ENCODE data around the gene LY6G6C. TPM values are rescaled to one million over a fixed set of nuclear protein-coding genes. Genes with fewer than 3 reads are reported as not detected.
A peak's percentile ranks its signal among the peaks of the same experiment; 100 is the strongest.

Gene LY6G6C
- total RNA-seq, 1 donor from 2014 or later = not detected

GRCh38 chr6:31742894-31743293, 21.3 kb upstream of the LY6G6C start:
- H3K4me3 ChIP-seq (ENCODE audit: low read length in 3 of 3) = no peak overlapping the region

GRCh38 chr6:31741815-31742214, 20.3 kb upstream of the LY6G6C start:
- no peak overlapping the region for H3K9ac ChIP-seq (ENCODE audit: low read depth in 1 of 3, low read length in 3 of 3)
- H3K27me3 ChIP-seq (ENCODE audit: control insufficient read depth in 3 of 3, insufficient read depth in 3 of 3, low read length in 3 of 3) = no peaks in the 10 kb centered on the region
- H3K9me3 ChIP-seq (ENCODE audit: control insufficient read depth in 3 of 3, low read length in 3 of 3) = no peaks in the 10 kb centered on the region
- H3K27ac ChIP-seq (ENCODE audit: low read depth, low read length) = no peak overlapping the region
- H3K4me1 ChIP-seq (ENCODE audit: control insufficient read depth in 3 of 3, insufficient read depth in 3 of 3, low read length in 3 of 3) = peaks cover 20 to 25% (median 23%) of the 10 kb centered on the region in 3 donors
- no peak overlapping the region for H3K4me3 ChIP-seq (ENCODE audit: low read length in 3 of 3)
- H3K36me3 ChIP-seq (ENCODE audit: control insufficient read depth in 3 of 3, insufficient read depth in 3 of 3, low read length in 3 of 3) = peaks cover 0 to 3% (median 0%) of the 10 kb centered on the region in 3 donors

More at GRCh38 chr6:31742894-31743293, 21.3 kb upstream of the LY6G6C start:
- Histone ChIP-seq H3K9me3 (ENCODE audit: control insufficient read depth in 3 of 3, low read length in 3 of 3) (no peaks in the 10 kb centered on the region), H3K4me1 (ENCODE audit: control insufficient read depth in 3 of 3, insufficient read depth in 3 of 3, low read length in 3 of 3) (peaks cover 19 to 22% (median 20%) of the 10 kb centered on the region in 3 donors), H3K9ac (ENCODE audit: low read depth in 1 of 3, low read length in 3 of 3) (no peak overlapping the region), H3K27me3 (ENCODE audit: control insufficient read depth in 3 of 3, insufficient read depth in 3 of 3, low read length in 3 of 3) (no peaks in the 10 kb centered on the region), H3K27ac (ENCODE audit: low read depth, low read length) (no peak overlapping the region), H3K36me3 (ENCODE audit: control insufficient read depth in 3 of 3, insufficient read depth in 3 of 3, low read length in 3 of 3) (peaks cover 0 to 3% (median 2%) of the 10 kb centered on the region in 3 donors)

- H3K36me3 ChIP-seq (ENCODE audit: control insufficient read depth in 3 of 3, insufficient read depth in 3 of 3, low read length in 3 of 3) = peaks cover 0 to 3% (median 0%) of the 10 kb centered on the region in 3 donors
- H3K27ac ChIP-seq (ENCODE audit: low read depth, low read length) = peak overlapping the region; percentile 47
- H3K4me3 ChIP-seq (ENCODE audit: low read length in 3 of 3) = peak overlapping the region; percentile 88 to 94 (median 93)
- H3K9ac ChIP-seq (ENCODE audit: low read depth in 1 of 3, low read length in 3 of 3) = peak overlapping the region; percentile 72 to 82 (median 74)
- peaks cover 0 to 7% (median 0%) of the 10 kb centered on the region in 3 donors for H3K27me3 ChIP-seq (ENCODE audit: control insufficient read depth in 3 of 3, insufficient read depth in 3 of 3, low read length in 3 of 3)
- peaks cover 20 to 33% (median 27%) of the 10 kb centered on the region in 3 donors for H3K4me1 ChIP-seq (ENCODE audit: control insufficient read depth in 3 of 3, insufficient read depth in 3 of 3, low read length in 3 of 3)
- H3K9me3 ChIP-seq (ENCODE audit: control insufficient read depth in 3 of 3, low read length in 3 of 3) = no peaks in the 10 kb centered on the region
Observed at GRCh38 chr6:31740397-31741223, 19.1 kb upstream of the LY6G6C start.

- Histone ChIP-seq H3K27me3 (ENCODE audit: control insufficient read depth in 3 of 3, insufficient read depth in 3 of 3, low read length in 3 of 3) (peaks cover 0 to 14% (median 0%) of the 10 kb centered on the region in 3 donors), H3K27ac (ENCODE audit: low read depth, low read length) (peak within 1 kb of the TSS; percentile 47), H3K4me3 (ENCODE audit: low read length in 3 of 3) (peak within 1 kb of the TSS; percentile 88 to 94 (median 93)), H3K4me1 (ENCODE audit: control insufficient read depth in 3 of 3, insufficient read depth in 3 of 3, low read length in 3 of 3) (peaks cover 22 to 39% (median 31%) of the 10 kb centered on the region in 3 donors), H3K9me3 (ENCODE audit: control insufficient read depth in 3 of 3, low read length in 3 of 3) (no peaks in the 10 kb centered on the region), H3K9ac (ENCODE audit: low read depth in 1 of 3, low read length in 3 of 3) (peak within 1 kb of the TSS; percentile 72 to 82 (median 74)), H3K36me3 (ENCODE audit: control insufficient read depth in 3 of 3, insufficient read depth in 3 of 3, low read length in 3 of 3) (peaks cover 0 to 3% (median 0%) of the 10 kb centered on the region in 3 donors)
Observed at GRCh38 chr6:31739639-31740396, 18.3 kb upstream of the LY6G6C start, which contains the start of gene MSH5. Gene MSH5, plus strand, starts transcription at chr6:31740005. Its CDS starts 462 bp downstream, at chr6:31740467.

- Histone ChIP-seq H3K4me3 (ENCODE audit: low read length in 3 of 3) (no peak overlapping the region), H3K4me1 (ENCODE audit: control insufficient read depth in 3 of 3, insufficient read depth in 3 of 3, low read length in 3 of 3) (peaks cover 34 to 47% (median 41%) of the 10 kb centered on the region in 3 donors), H3K9me3 (ENCODE audit: control insufficient read depth in 3 of 3, low read length in 3 of 3) (no peaks in the 10 kb centered on the region), H3K27ac (ENCODE audit: low read depth, low read length) (peak overlapping the region; percentile 81), H3K36me3 (ENCODE audit: control insufficient read depth in 3 of 3, insufficient read depth in 3 of 3, low read length in 3 of 3) (peaks cover 0 to 11% (median 4%) of the 10 kb centered on the region in 3 donors), H3K9ac (ENCODE audit: low read depth in 1 of 3, low read length in 3 of 3) (peak overlapping the region in 2 of 3 donors; percentile 16 to 17), H3K27me3 (ENCODE audit: control insufficient read depth in 3 of 3, insufficient read depth in 3 of 3, low read length in 3 of 3) (peaks cover 0 to 14% (median 0%) of the 10 kb centered on the region in 3 donors)
Observed at GRCh38 chr6:31737991-31738979, 16.7 kb upstream of the LY6G6C start.

- H3K9ac ChIP-seq (ENCODE audit: low read depth in 1 of 3, low read length in 3 of 3) = no peak overlapping the region
- peak overlapping the region; percentile 81 for H3K27ac ChIP-seq (ENCODE audit: low read depth, low read length)
- H3K4me3 ChIP-seq (ENCODE audit: low read length in 3 of 3) = no peak overlapping the region
- peaks cover 0 to 14% (median 0%) of the 10 kb centered on the region in 3 donors for H3K27me3 ChIP-seq (ENCODE audit: control insufficient read depth in 3 of 3, insufficient read depth in 3 of 3, low read length in 3 of 3)
- no peaks in the 10 kb centered on the region for H3K9me3 ChIP-seq (ENCODE audit: control insufficient read depth in 3 of 3, low read length in 3 of 3)
- H3K4me1 ChIP-seq (ENCODE audit: control insufficient read depth in 3 of 3, insufficient read depth in 3 of 3, low read length in 3 of 3) = peaks cover 34 to 47% (median 41%) of the 10 kb centered on the region in 3 donors
- peaks cover 0 to 12% (median 8%) of the 10 kb centered on the region in 3 donors for H3K36me3 ChIP-seq (ENCODE audit: control insufficient read depth in 3 of 3, insufficient read depth in 3 of 3, low read length in 3 of 3)
Observed at GRCh38 chr6:31737315-31737990, 15.9 kb upstream of the LY6G6C start.

GRCh38 chr6:31736768-31737314, 15.3 kb upstream of the LY6G6C start:
- Histone ChIP-seq H3K27ac (ENCODE audit: low read depth, low read length) (peak overlapping the region; percentile 81), H3K4me1 (ENCODE audit: control insufficient read depth in 3 of 3, insufficient read depth in 3 of 3, low read length in 3 of 3) (peaks cover 34 to 47% (median 41%) of the 10 kb centered on the region in 3 donors), H3K9me3 (ENCODE audit: control insufficient read depth in 3 of 3, low read length in 3 of 3) (no peaks in the 10 kb centered on the region), H3K36me3 (ENCODE audit: control insufficient read depth in 3 of 3, insufficient read depth in 3 of 3, low read length in 3 of 3) (peaks cover 4 to 16% (median 14%) of the 10 kb centered on the region in 3 donors), H3K27me3 (ENCODE audit: control insufficient read depth in 3 of 3, insufficient read depth in 3 of 3, low read length in 3 of 3) (peaks cover 0 to 14% (median 0%) of the 10 kb centered on the region in 3 donors), H3K4me3 (ENCODE audit: low read length in 3 of 3) (peak overlapping the region; percentile 65 to 92 (median 79)), H3K9ac (ENCODE audit: low read depth in 1 of 3, low read length in 3 of 3) (peak overlapping the region; percentile 55 to 87 (median 73))

GRCh38 chr6:31736021-31736767, 14.6 kb upstream of the LY6G6C start, which contains the start of gene CLIC1:
Gene CLIC1, minus strand, starts transcription at chr6:31736530. Its CDS starts 230 bp downstream, at chr6:31736300.
- peaks cover 34 to 47% (median 41%) of the 10 kb centered on the region in 3 donors for H3K4me1 ChIP-seq (ENCODE audit: control insufficient read depth in 3 of 3, insufficient read depth in 3 of 3, low read length in 3 of 3)
- no peaks in the 10 kb centered on the region for H3K9me3 ChIP-seq (ENCODE audit: control insufficient read depth in 3 of 3, low read length in 3 of 3)

More at GRCh38 chr6:31736021-31736767, 14.6 kb upstream of the LY6G6C start, which contains the start of gene CLIC1:
- Histone ChIP-seq H3K27me3 (ENCODE audit: control insufficient read depth in 3 of 3, insufficient read depth in 3 of 3, low read length in 3 of 3) (peaks cover 0 to 14% (median 0%) of the 10 kb centered on the region in 3 donors), H3K36me3 (ENCODE audit: control insufficient read depth in 3 of 3, insufficient read depth in 3 of 3, low read length in 3 of 3) (peaks cover 4 to 16% (median 14%) of the 10 kb centered on the region in 3 donors), H3K27ac (ENCODE audit: low read depth, low read length) (peak within 1 kb of the TSS; percentile 81), H3K4me3 (ENCODE audit: low read length in 3 of 3) (peak within 1 kb of the TSS; percentile 65 to 92 (median 79)), H3K9ac (ENCODE audit: low read depth in 1 of 3, low read length in 3 of 3) (peak within 1 kb of the TSS; percentile 73 to 87 (median 82))

Measured in skeletal muscle tissue (tissue), 4 donors.